Mesenchymal stem cell (in vitro differentiated cells and primary cell): Measurements from ENCODE around the gene GPR135.

Experiments
- DNase-seq: peaks from one replicate; pipeline ENCODE4 v3.0.0-alpha.2; 2013
- H2AFZ ChIP-seq: one replicate; pipeline ENCODE4 v1.6.1; 2013; ENCODE audit warnings: low read depth, mild to moderate bottlenecking, control low read depth, inconsistent platforms, low read length, moderate library complexity
- H2AK5ac ChIP-seq: 2 replicates; pipeline ENCODE4 v1.6.1; 2013; ENCODE audit warnings: low read length, moderate library complexity, mild to moderate bottlenecking, inconsistent platforms; ENCODE audit not compliant: severe bottlenecking
- H2BK120ac ChIP-seq: one replicate; pipeline ENCODE4 v1.6.1; 2013; ENCODE audit warnings: low read depth, mild to moderate bottlenecking, inconsistent platforms, low read length, moderate library complexity
- H2BK12ac ChIP-seq, 2 experiments: one replicate each; pipeline ENCODE4 v1.6.1; 2013; ENCODE audit warnings: inconsistent platforms in 2 of 2, low read length in 2 of 2, mild to moderate bottlenecking in 2 of 2, moderate library complexity in 2 of 2, control low read depth in 1 of 2
- H2BK15ac ChIP-seq: one replicate; pipeline ENCODE4 v1.6.1; 2013; ENCODE audit warnings: mild to moderate bottlenecking, low read depth, inconsistent platforms; ENCODE audit not compliant: poor library complexity, severe bottlenecking
- H2BK5ac ChIP-seq: 2 replicates; pipeline ENCODE4 v1.6.1; 2013; ENCODE audit warnings: low read depth, mild to moderate bottlenecking, low read length, control low read depth, inconsistent platforms; ENCODE audit not compliant: poor library complexity, severe bottlenecking
- H3K14ac ChIP-seq, 2 experiments: one replicate each; pipeline ENCODE4 v1.6.1; 2013; ENCODE audit warnings: inconsistent platforms in 2 of 2, low read length in 2 of 2, control low read depth in 1 of 2, mild to moderate bottlenecking in 1 of 2, moderate library complexity in 1 of 2
- H3K18ac ChIP-seq, 2 experiments: one replicate each; pipeline ENCODE4 v1.6.1; 2013; ENCODE audit warnings: inconsistent platforms in 2 of 2, low read length in 2 of 2, control low read depth in 1 of 2, low read depth in 1 of 2, mild to moderate bottlenecking in 1 of 2
- H3K23ac ChIP-seq, 2 experiments: one replicate each; pipeline ENCODE4 v1.6.1; 2013; ENCODE audit warnings: inconsistent platforms in 2 of 2, low read length in 2 of 2, mild to moderate bottlenecking in 2 of 2, moderate library complexity in 2 of 2, control low read depth in 1 of 2
- H3K27ac ChIP-seq: 2 replicates; pipeline ENCODE4 v1.5.1; 2013; ENCODE audit warnings: mild to moderate bottlenecking, moderate library complexity, low read length, control low read depth, inconsistent platforms; ENCODE audit not compliant: poor library complexity, severe bottlenecking
- H3K27me3 ChIP-seq, 2 experiments: 2 replicates each; pipeline versions ENCODE4 v1.6.1 to v1.7.0; 2013; ENCODE audit warnings: low read length in 2 of 2, mild to moderate bottlenecking in 2 of 2, moderate library complexity in 2 of 2, control low read depth in 1 of 2, inconsistent platforms in 1 of 2; ENCODE audit not compliant: control insufficient read depth in 1 of 2, insufficient read depth in 1 of 2
- H3K36me3 ChIP-seq, 2 experiments: 2 replicates each; pipeline versions ENCODE4 v1.6.1 to v1.7.0; 2013; ENCODE audit warnings: low read length in 2 of 2, control low read depth in 1 of 2, inconsistent platforms in 1 of 2, low read depth in 1 of 2, mild to moderate bottlenecking in 1 of 2; ENCODE audit not compliant: insufficient read depth in 2 of 2, control insufficient read depth in 1 of 2
- H3K4ac ChIP-seq, 2 experiments: one replicate each; pipeline ENCODE4 v1.6.1; 2013; ENCODE audit warnings: inconsistent platforms in 2 of 2, low read length in 2 of 2, mild to moderate bottlenecking in 2 of 2, moderate library complexity in 2 of 2, control low read depth in 1 of 2, low read depth in 1 of 2
- H3K4me1 ChIP-seq: 2 replicates; pipeline ENCODE4 v1.6.1; 2013; ENCODE audit warnings: low read depth, low read length, control low read depth; ENCODE audit not compliant: control insufficient read depth, insufficient read depth
- H3K4me2 ChIP-seq: 2 replicates; pipeline ENCODE4 v1.6.1; 2013; ENCODE audit warnings: low read length, mild to moderate bottlenecking, inconsistent platforms; ENCODE audit not compliant: poor library complexity, severe bottlenecking
- H3K4me3 ChIP-seq, 2 experiments: 2 replicates each; pipeline versions ENCODE4 v1.5.1 to v1.7.0; 2013; ENCODE audit warnings: low read length in 2 of 2, mild to moderate bottlenecking in 2 of 2, control low read depth in 1 of 2, low read depth in 1 of 2; ENCODE audit not compliant: insufficient read depth in 1 of 2
- H3K79me1 ChIP-seq: replicated peaks from 2 replicates; pipeline ENCODE4 v1.6.1; 2013; ENCODE audit warnings: mild to moderate bottlenecking, control low read depth, low read length, inconsistent platforms; ENCODE audit not compliant: poor library complexity, severe bottlenecking
- H3K9ac ChIP-seq: 2 replicates; pipeline ENCODE4 v1.7.0; 2013; ENCODE audit warnings: mild to moderate bottlenecking, low read length, moderate library complexity
- H3K9me3 ChIP-seq: 2 replicates; pipeline ENCODE4 v1.7.0; 2013; ENCODE audit warnings: mild to moderate bottlenecking, low read length; ENCODE audit not compliant: control insufficient read depth
- H4K8ac ChIP-seq: one replicate; pipeline ENCODE4 v1.6.1; 2013; ENCODE audit warnings: inconsistent platforms, mild to moderate bottlenecking, low read length, moderate library complexity
- H4K91ac ChIP-seq: one replicate; pipeline ENCODE4 v1.6.1; 2013; ENCODE audit warnings: mild to moderate bottlenecking, low read length, inconsistent platforms
- WGBS: methylation state at CpG from one replicate; pipeline ENCODE4 v1.1.7; 2013; ENCODE audit warnings: mixed read lengths; 5-methylcytosine and 5-hydroxymethylcytosine counted together

The GPR135 gene

GRCh38 chr14:59483819-59484638 is 18.8 kb upstream of the GPR135 start, which contains the start of the genes JKAMP and L3HYPDH:
Gene JKAMP (plus strand): TSS chr14:59484517. CDS start chr14:59484590, 73 bp downstream.
Gene L3HYPDH (minus strand): TSS chr14:59484408. CDS start chr14:59484316, 92 bp downstream.
- Histone ChIP-seq H2AFZ (peak within 1 kb of the TSS; percentile 68), H2BK120ac (peak within 1 kb of the TSS; percentile 98), H3K36me3 (peaks cover 0 to 32% of the 10 kb centered on the region in 2 experiments), H3K18ac (peak within 1 kb of the TSS; percentile 97 to 98), H3K4ac (peak within 1 kb of the TSS; percentile 83 to 92), H2BK5ac (peak within 1 kb of the TSS; percentile 96), H4K8ac (peak within 1 kb of the TSS; percentile 99), H3K4me2 (peak within 1 kb of the TSS; percentile 73), H3K27me3 (no peaks in the 10 kb centered on the region), H3K27ac (peak within 1 kb of the TSS; percentile 95), H3K9me3 (no peaks in the 10 kb centered on the region), H3K4me3 (peak within 1 kb of the TSS; percentile 93), H3K9ac (peak within 1 kb of the TSS; percentile 97), H3K23ac (peak within 1 kb of the TSS; percentile 3 to 89), H3K79me1 (peaks cover 2% of the 10 kb centered on the region), H3K4me1 (peaks cover 6% of the 10 kb centered on the region), H3K14ac (peak within 1 kb of the TSS; percentile 16 to 95), H4K91ac (peak within 1 kb of the TSS; percentile 99), H2BK15ac (peak within 1 kb of the TSS; percentile 100), H2BK12ac (peak within 1 kb of the TSS; percentile 79), H2AK5ac (peak within 1 kb of the TSS; percentile 93)
- peak; percentile 97 for DNase-seq
- under 1% methylated on average over 90 of the region's 92 CpGs for WGBS

- H2BK15ac ChIP-seq = peak overlapping the region; percentile 80
- 0% methylated on average over 16 of the region's 16 CpGs for WGBS
- H2BK12ac ChIP-seq = peak overlapping the region; percentile 70 to 79
- peak overlapping the region; percentile 93 for H2AK5ac ChIP-seq
- H3K4me2 ChIP-seq = peak overlapping the region; percentile 73
- peaks cover 6% of the 10 kb centered on the region for H3K4me1 ChIP-seq
- peaks cover 2% of the 10 kb centered on the region for H3K79me1 ChIP-seq
- peak overlapping the region; percentile 96 for H2BK5ac ChIP-seq
- H3K23ac ChIP-seq = peak overlapping the region in 1 of 2 experiments; percentile 89
- H3K36me3 ChIP-seq = peaks cover under 1 to 32% of the 10 kb centered on the region in 2 experiments
- peak; percentile 78 for DNase-seq
- H3K4me3 ChIP-seq = peak overlapping the region; percentile 93
- H2AFZ ChIP-seq = peak overlapping the region; percentile 46
- H3K14ac ChIP-seq = peak overlapping the region; percentile 16 to 95
- H3K27me3 ChIP-seq = no peaks in the 10 kb centered on the region
- peak overlapping the region; percentile 97 for H3K9ac ChIP-seq
- peak overlapping the region; percentile 99 for H4K91ac ChIP-seq
- peak overlapping the region; percentile 71 to 89 for H3K4ac ChIP-seq
- H3K27ac ChIP-seq = peak overlapping the region; percentile 95
- H2BK120ac ChIP-seq = peak overlapping the region; percentile 94
- no peaks in the 10 kb centered on the region for H3K9me3 ChIP-seq
- H3K18ac ChIP-seq = peak overlapping the region; percentile 93 to 98
- H4K8ac ChIP-seq = peak overlapping the region; percentile 99
These were observed 18.2 kb upstream of the GPR135 start for GRCh38 chr14:59483363-59483762.

- peak overlapping the region; percentile 97 for H3K9ac ChIP-seq
- H3K14ac ChIP-seq = peak overlapping the region in 1 of 2 experiments; percentile 16
- peak; percentile 90 for DNase-seq
- no peak overlapping the region for H4K91ac ChIP-seq
- peaks cover 2% of the 10 kb centered on the region for H3K79me1 ChIP-seq
- H2BK5ac ChIP-seq = peak overlapping the region; percentile 96
- no peak overlapping the region for H4K8ac ChIP-seq
- H3K27me3 ChIP-seq = no peaks in the 10 kb centered on the region
- no peak overlapping the region for H2BK15ac ChIP-seq
- H3K27ac ChIP-seq = peak overlapping the region; percentile 95
- H3K4me1 ChIP-seq = peaks cover 6% of the 10 kb centered on the region
- WGBS = 6% methylated on average over 4 of the region's 6 CpGs
- no peak overlapping the region for H2AFZ ChIP-seq
- H2AK5ac ChIP-seq = no peak overlapping the region
- H3K9me3 ChIP-seq = no peaks in the 10 kb centered on the region
- H3K4me2 ChIP-seq = peak overlapping the region; percentile 47
- H3K36me3 ChIP-seq = peaks cover 3 to 32% of the 10 kb centered on the region in 2 experiments
- H3K4me3 ChIP-seq = peak overlapping the region in 1 of 2 experiments; percentile 93
- H2BK12ac ChIP-seq = no peak overlapping the region
- H2BK120ac ChIP-seq = no peak overlapping the region
- H3K4ac ChIP-seq = no peak overlapping the region
- no peak overlapping the region for H3K18ac ChIP-seq
- H3K23ac ChIP-seq = no peak overlapping the region
These were observed 17.6 kb upstream of the GPR135 start for GRCh38 chr14:59482541-59483331.
